Astrocyte of the spinal cord (primary cell): ENCODE data around the gene FAP.

Experiments
- DNase-seq: peaks from one replicate; pipeline ENCODE4 v3.0.0; 2011; ENCODE audit warnings: low read depth, low spot score
- H3K4me3 ChIP-seq: 2 replicates; pipeline ENCODE4 v1.5.1; 2011; ENCODE audit warnings: low read depth, mild to moderate bottlenecking, low read length, moderate library complexity
- in situ Hi-C: cut with HindIII; loops from 2 replicates; pipeline ENCODE4 v1.10.0; 2017; ENCODE audit warnings: low sequenced_read_pairs
- TF ChIP-seq, protein P1 (sequence below): IDR thresholded peaks from 2 replicates; pipeline ENCODE4 v1.5.1; 2012; ENCODE audit warnings: low read depth, mild to moderate bottlenecking, low read length, inconsistent platforms

Gene FAP

DNA sequence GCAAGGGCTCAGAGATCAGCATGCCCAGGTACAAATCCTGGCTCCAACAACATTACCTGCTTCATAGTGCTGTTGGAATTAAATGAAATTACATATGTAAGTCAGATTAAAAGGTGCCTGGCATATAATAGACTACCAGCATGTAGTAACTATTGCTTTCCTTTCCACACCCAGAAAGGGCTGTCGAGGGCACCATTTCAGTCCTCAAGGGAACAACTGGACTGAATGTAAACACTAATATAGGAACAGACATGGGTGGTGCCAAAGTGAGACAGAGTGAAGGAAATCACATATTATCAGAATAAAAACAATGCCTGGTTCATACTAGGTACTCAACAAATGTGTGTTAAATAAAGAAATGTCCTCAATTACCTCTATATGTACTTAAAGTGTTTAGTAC is 43.3 kb downstream of the FAP start:
- in situ Hi-C loops = no loop called here
- no peak overlapping the region for H3K4me3 ChIP-seq
- DNase-seq = no peak
- TF ChIP-seq, protein P1, sequence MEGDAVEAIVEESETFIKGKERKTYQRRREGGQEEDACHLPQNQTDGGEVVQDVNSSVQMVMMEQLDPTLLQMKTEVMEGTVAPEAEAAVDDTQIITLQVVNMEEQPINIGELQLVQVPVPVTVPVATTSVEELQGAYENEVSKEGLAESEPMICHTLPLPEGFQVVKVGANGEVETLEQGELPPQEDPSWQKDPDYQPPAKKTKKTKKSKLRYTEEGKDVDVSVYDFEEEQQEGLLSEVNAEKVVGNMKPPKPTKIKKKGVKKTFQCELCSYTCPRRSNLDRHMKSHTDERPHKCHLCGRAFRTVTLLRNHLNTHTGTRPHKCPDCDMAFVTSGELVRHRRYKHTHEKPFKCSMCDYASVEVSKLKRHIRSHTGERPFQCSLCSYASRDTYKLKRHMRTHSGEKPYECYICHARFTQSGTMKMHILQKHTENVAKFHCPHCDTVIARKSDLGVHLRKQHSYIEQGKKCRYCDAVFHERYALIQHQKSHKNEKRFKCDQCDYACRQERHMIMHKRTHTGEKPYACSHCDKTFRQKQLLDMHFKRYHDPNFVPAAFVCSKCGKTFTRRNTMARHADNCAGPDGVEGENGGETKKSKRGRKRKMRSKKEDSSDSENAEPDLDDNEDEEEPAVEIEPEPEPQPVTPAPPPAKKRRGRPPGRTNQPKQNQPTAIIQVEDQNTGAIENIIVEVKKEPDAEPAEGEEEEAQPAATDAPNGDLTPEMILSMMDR = no peak

DNA sequence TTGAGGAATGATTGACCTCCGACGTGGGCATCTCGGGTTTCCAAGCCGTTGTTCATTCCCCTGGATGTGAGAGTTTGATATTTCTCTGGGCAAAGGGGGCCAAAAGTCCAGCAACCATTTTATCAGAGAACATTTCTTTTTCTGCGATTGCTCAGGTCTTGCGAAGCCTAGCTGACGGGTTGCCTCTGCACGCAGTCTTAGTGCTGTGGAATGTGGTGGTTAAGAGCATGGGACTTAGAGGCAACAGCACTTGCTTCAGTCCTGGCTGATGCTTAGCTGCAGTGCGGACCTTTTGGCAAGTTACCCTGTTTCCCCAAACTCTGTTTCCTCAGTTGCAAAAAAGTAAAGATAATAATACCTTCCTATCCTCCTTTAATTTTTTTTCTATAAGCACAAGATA is 45.0 kb downstream of the FAP start:
- in situ Hi-C loops = no loop called here
- no peak overlapping the region for H3K4me3 ChIP-seq
- TF ChIP-seq, protein P1 = no peak
- DNase-seq = peak; percentile 15

DNA sequence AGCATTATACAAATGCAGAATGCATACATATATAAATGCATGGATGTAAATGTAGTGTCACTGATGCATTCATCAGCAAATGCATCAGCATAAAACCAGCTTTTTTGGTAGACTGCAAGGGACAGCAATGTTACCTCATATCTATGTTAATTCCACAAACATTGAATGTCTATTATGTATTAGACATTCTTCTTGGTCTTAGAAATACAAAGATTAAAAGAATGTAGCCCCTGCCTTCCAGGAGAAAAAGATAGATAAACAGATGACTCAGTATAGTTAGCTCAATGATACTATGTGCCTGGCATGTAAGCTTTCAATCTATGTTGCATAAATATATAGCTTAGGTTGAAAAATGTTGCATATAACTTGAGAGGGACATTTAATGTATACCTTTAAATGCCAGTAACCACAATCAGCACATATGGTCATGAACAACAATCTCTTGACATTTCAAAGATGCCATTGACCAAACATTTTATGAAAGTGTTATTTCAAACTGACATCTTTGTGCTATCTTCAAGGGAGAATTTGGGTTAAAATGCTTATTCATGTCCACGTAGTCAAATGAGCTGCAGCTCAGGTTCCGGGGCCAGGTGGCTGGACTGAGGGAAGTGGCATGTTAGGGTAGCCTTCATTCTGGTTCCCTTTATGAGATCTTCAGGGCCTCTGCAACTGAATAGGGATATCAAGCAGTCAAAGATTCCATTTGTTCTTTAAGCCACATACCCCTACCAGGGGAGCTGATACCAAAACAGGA is 46.0 kb downstream of the FAP start:
- in situ Hi-C loops = no loop called here
- DNase-seq = peak; percentile 79
- no peak overlapping the region for H3K4me3 ChIP-seq
- TF ChIP-seq, protein P1 = no peak

DNA sequence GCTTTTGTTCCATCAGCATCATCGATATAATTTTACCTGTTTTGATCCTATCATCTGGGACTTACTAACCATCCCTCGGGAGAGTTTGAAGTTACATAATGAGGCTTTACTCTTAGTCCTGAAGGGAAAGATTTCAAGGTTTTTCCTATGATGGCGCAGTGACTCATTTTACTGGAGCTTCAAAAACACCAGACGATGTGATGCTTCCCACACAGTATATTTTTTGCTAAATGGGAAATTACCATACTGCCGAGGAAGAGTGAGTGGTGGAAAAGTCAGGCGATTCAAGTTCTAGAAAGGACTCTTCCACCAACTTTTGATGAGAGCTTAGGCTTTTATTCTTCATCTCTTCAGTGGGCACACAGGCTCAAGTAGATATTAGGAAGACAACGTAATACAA is 46.6 kb downstream of the FAP start:
- in situ Hi-C loops = no loop called here
- TF ChIP-seq, protein P1 = no peak
- H3K4me3 ChIP-seq = no peak overlapping the region
- DNase-seq = peak; percentile 68

DNA sequence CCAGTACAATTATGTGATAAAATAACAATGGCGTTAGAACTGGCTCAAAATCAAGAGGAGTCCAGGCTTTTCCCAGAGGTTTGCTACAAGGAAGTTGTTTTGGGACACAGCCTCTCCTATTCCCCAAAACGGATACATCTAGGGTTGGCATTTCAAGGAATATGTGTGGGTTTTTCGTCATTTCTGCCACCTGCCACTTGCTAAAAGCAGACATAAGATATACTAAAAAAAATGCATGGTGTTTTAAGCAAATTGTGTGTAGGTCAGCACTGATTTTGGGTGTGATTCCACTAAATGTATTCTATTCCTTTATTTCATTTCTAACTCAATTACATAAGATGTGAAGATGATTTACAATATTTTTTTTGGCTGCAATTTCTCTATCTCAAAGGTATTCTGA is 54.8 kb downstream of the FAP start:
- no peak for DNase-seq
- TF ChIP-seq, protein P1 = no peak
- in situ Hi-C loops = no loop called here

DNA sequence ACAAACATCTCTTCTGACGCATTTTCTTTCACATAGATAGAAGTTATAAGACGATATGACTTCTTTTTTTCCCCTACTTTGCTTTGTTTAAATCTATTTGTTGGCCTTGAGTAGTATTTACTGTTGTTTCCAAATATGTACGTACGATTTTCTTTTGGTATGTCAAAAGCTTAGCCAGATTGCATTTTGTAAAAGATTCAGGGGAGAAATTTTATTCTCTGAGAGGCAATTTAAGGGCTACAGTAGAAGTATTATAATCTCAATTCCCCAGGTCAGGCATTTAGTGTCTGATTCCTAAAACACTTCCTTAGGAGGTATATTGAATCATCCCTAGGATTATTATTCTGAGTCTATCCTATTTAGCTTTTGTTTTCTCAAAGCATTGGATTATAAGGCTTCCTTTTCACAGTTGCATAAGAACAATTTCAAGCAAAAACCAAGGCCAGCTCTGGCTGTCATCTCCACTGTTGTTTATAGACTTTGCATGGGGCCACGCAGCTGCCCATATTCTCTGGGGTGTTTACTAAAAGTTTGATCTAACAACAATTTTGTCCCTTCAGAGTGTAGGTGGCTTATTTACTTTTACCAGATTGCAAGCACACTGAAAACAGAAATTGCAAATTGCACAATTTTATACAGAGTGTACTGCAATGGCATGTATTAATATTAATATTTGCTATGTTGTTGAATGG is 57.6 kb downstream of the FAP start:
- DNase-seq = no peak
- TF ChIP-seq, protein P1 = no peak
- no peak overlapping the region for H3K4me3 ChIP-seq
- in situ Hi-C loops = no loop called here

More for the DNA sequence above, 54.8 kb downstream of the FAP start:
- H3K4me3 ChIP-seq = no peak overlapping the region
